ENCODE measurements around the gene SIPA1L2. TPM values are rescaled to one million over a fixed set of nuclear protein-coding genes. Genes with fewer than 3 reads are reported as not detected.

SIPA1L2 gene
- total and polyA plus RNA-seq, 2 donors (not counting 1 experiment from before 2014, with no cell fraction given) = 0.39 to 2.0 TPM

DNA sequence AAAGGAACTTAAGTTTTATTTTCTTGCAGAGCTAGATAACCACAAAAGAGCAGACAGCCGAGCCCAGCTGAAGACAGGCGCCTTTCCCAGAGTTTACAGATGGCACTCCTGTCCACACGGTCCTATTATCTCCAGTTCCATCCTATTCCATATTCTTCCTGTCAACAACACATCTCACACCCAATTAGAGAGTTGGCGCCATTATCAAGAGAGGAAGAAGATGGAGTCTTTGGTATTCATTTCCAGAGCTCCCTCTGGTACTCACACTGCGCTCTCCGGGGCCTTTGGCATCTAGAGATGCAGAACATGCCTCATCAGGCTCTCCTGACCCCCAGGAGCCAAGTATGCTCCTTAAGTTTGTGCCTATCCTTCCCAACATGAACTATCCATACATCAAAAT lies 43.3 kb upstream of the SIPA1L2 start:
- Histone ChIP-seq H2AFZ (ENCODE audit: low read length) (no peak overlapping the region), H3K4me2 (ENCODE audit: extremely low read depth, insufficient read depth, low read length) (no peak overlapping the region), H3K4me3 (replicated peaks in 1 of 4; ENCODE audit: control extremely low read depth in 1 of 4, insufficient read depth in 1 of 4, low read depth in 3 of 4, low read length in 4 of 4) (no peak overlapping the region), H3K27ac (ENCODE audit: insufficient read depth, low read length) (no peak overlapping the region), H3K9me3 (ENCODE audit: control insufficient read depth, insufficient read depth, low read depth, low read length) (no peaks in the 10 kb centered on the region), H3K36me3 (ENCODE audit: control insufficient read depth, insufficient read depth, low read length) (no peaks in the 10 kb centered on the region), H3K79me2 (ENCODE audit: control insufficient read depth, insufficient read depth, low read length) (no peaks in the 10 kb centered on the region), H3K9ac (ENCODE audit: insufficient read depth, low read length) (no peak overlapping the region), H4K20me1 (ENCODE audit: control insufficient read depth, extremely low read depth, insufficient read depth, low read length) (no peaks in the 10 kb centered on the region), H3K4me1 (ENCODE audit: control insufficient read depth, extremely low read depth, insufficient read depth, low read length) (no peaks in the 10 kb centered on the region), H3K27me3 (ENCODE audit: control insufficient read depth, insufficient read depth, low read length) (no peaks in the 10 kb centered on the region)
- DNase-seq (ENCODE audit: low read depth in 2 of 2) = no peak
- no peak for TF ChIP-seq EZH2 (IDR thresholded peaks at IDR 0.05; ENCODE audit: low read length, missing control alignments)
- TF ChIP-seq, protein P1, sequence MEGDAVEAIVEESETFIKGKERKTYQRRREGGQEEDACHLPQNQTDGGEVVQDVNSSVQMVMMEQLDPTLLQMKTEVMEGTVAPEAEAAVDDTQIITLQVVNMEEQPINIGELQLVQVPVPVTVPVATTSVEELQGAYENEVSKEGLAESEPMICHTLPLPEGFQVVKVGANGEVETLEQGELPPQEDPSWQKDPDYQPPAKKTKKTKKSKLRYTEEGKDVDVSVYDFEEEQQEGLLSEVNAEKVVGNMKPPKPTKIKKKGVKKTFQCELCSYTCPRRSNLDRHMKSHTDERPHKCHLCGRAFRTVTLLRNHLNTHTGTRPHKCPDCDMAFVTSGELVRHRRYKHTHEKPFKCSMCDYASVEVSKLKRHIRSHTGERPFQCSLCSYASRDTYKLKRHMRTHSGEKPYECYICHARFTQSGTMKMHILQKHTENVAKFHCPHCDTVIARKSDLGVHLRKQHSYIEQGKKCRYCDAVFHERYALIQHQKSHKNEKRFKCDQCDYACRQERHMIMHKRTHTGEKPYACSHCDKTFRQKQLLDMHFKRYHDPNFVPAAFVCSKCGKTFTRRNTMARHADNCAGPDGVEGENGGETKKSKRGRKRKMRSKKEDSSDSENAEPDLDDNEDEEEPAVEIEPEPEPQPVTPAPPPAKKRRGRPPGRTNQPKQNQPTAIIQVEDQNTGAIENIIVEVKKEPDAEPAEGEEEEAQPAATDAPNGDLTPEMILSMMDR (conservative IDR thresholded peaks at IDR 0.05 in 1 of 2, IDR thresholded peaks at IDR 0.05 in 1 of 2; ENCODE audit: low read depth in 1 of 2, low read length in 2 of 2) = no peak

DNA sequence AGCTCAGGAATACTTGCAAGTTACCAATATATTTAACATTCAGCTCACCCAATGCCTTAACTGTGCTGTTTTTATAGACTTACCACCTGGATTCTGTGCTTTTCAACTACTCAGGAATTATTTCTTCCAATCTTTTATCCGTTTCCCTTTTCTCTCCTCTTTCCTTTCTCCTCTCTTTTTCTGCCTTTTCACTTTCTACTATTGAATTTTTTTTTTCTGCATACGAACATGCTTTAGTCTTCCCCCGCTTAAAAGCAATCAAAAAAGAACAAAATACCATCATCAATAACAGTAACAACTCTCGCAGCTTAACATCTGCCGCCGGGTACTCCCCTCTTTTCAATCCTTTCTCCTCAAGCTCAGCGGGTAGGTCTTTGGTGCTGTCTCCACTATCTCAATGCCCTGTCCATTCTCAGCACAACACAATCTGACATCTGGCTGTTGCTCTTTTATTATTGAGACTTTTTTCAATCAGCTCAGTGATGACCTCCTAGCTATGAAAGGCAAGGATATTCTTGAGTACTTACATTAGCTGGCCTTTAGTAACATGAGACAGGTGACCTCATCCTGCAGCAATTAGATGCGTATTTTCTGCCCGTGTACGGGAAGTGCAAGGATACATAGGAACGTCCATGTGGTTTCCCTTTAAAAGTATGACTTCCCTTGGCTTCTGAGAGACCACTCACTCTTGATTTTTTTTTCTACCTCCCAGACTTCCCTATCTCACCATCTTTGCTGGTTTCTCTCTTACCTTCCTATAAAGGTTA lies 40.2 kb upstream of the SIPA1L2 start:
- H3K4me1 ChIP-seq (ENCODE audit: control insufficient read depth, extremely low read depth, insufficient read depth, low read length) = no peaks in the 10 kb centered on the region
- no peak overlapping the region for H2AFZ ChIP-seq (ENCODE audit: low read length)
- no peaks in the 10 kb centered on the region for H3K79me2 ChIP-seq (ENCODE audit: control insufficient read depth, insufficient read depth, low read length)
- peak; percentile 17 to 85 for DNase-seq (ENCODE audit: low read depth in 2 of 2)
- H3K27ac ChIP-seq (ENCODE audit: insufficient read depth, low read length) = no peak overlapping the region
- H3K9ac ChIP-seq (ENCODE audit: insufficient read depth, low read length) = no peak overlapping the region
- no peaks in the 10 kb centered on the region for H3K9me3 ChIP-seq (ENCODE audit: control insufficient read depth, insufficient read depth, low read depth, low read length)
- H3K36me3 ChIP-seq (ENCODE audit: control insufficient read depth, insufficient read depth, low read length) = no peaks in the 10 kb centered on the region
- H3K4me2 ChIP-seq (ENCODE audit: extremely low read depth, insufficient read depth, low read length) = no peak overlapping the region
- no peak overlapping the region for H3K4me3 ChIP-seq (replicated peaks in 1 of 4; ENCODE audit: control extremely low read depth in 1 of 4, insufficient read depth in 1 of 4, low read depth in 3 of 4, low read length in 4 of 4)
- TF ChIP-seq, protein P1 (conservative IDR thresholded peaks at IDR 0.05 in 1 of 2, IDR thresholded peaks at IDR 0.05 in 1 of 2; ENCODE audit: low read depth in 1 of 2, low read length in 2 of 2) = no peak
- TF ChIP-seq EZH2 (IDR thresholded peaks at IDR 0.05; ENCODE audit: low read length, missing control alignments) = no peak
- H3K27me3 ChIP-seq (ENCODE audit: control insufficient read depth, insufficient read depth, low read length) = no peaks in the 10 kb centered on the region
- no peaks in the 10 kb centered on the region for H4K20me1 ChIP-seq (ENCODE audit: control insufficient read depth, extremely low read depth, insufficient read depth, low read length)

DNA sequence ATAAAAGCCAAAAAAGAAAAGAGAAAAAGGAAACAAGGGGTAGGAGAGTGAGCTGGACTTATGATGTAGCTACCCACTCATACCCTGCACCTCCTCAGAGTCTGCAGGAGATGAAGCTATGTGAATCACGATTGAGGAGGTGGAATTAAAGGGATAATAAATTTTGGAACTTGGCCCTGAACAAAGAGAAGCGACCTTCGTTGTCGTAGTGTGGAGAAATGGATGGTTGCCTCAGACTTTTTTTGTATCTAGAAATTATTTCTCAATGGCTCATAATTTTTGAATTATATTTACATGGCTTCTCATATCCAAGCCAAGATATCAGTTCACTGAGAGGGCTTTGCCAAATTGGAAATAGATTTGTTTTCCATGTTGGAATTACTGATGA lies 37.8 kb upstream of the SIPA1L2 start:
- H2AFZ ChIP-seq (ENCODE audit: low read length) = no peak overlapping the region
- H3K4me3 ChIP-seq (replicated peaks in 1 of 4; ENCODE audit: control extremely low read depth in 1 of 4, insufficient read depth in 1 of 4, low read depth in 3 of 4, low read length in 4 of 4) = peak overlapping the region in 1 of 4 experiments; percentile 17
- no peak overlapping the region for H3K9ac ChIP-seq (ENCODE audit: insufficient read depth, low read length)
- no peaks in the 10 kb centered on the region for H3K4me1 ChIP-seq (ENCODE audit: control insufficient read depth, extremely low read depth, insufficient read depth, low read length)
- H3K79me2 ChIP-seq (ENCODE audit: control insufficient read depth, insufficient read depth, low read length) = no peaks in the 10 kb centered on the region
- no peak overlapping the region for H3K4me2 ChIP-seq (ENCODE audit: extremely low read depth, insufficient read depth, low read length)
- no peak overlapping the region for H3K27ac ChIP-seq (ENCODE audit: insufficient read depth, low read length)
- H4K20me1 ChIP-seq (ENCODE audit: control insufficient read depth, extremely low read depth, insufficient read depth, low read length) = no peaks in the 10 kb centered on the region
- no peaks in the 10 kb centered on the region for H3K36me3 ChIP-seq (ENCODE audit: control insufficient read depth, insufficient read depth, low read length)
- DNase-seq (ENCODE audit: low read depth in 2 of 2) = peak; percentile 20 to 42
- H3K27me3 ChIP-seq (ENCODE audit: control insufficient read depth, insufficient read depth, low read length) = no peaks in the 10 kb centered on the region
- no peaks in the 10 kb centered on the region for H3K9me3 ChIP-seq (ENCODE audit: control insufficient read depth, insufficient read depth, low read depth, low read length)
- TF ChIP-seq, protein P1 (conservative IDR thresholded peaks at IDR 0.05 in 1 of 2, IDR thresholded peaks at IDR 0.05 in 1 of 2; ENCODE audit: low read depth in 1 of 2, low read length in 2 of 2) = no peak
- TF ChIP-seq EZH2 (IDR thresholded peaks at IDR 0.05; ENCODE audit: low read length, missing control alignments) = no peak
